GM23338 (cell line): Measurements from ENCODE around the gene WFDC10A.

Experiments used
- CREB1 ChIP-seq: fragments of 250-450 bp; sonication (Bioruptor Pico); IDR thresholded peaks from 2 replicates; pipeline ENCODE4 v1.5.0; 2020; ENCODE audit warnings: low read depth, mild to moderate bottlenecking, moderate library complexity
- EZH2 ChIP-seq: fragments of 200-600 bp; sonication (generic); IDR thresholded peaks from one replicate; pipeline ENCODE4 v1.8.0; 2017; ENCODE audit warnings: antibody characterized with exemption, mild to moderate bottlenecking, low read depth; ENCODE audit not compliant: unreplicated experiment
- EZH2phosphoT487 ChIP-seq: fragments of 200-600 bp; sonication (generic); IDR thresholded peaks from one replicate; pipeline ENCODE4 v1.8.1; 2018; ENCODE audit warnings: antibody characterized with exemption; ENCODE audit not compliant: unreplicated experiment
- JUNB ChIP-seq: IDR thresholded peaks from one replicate; pipeline ENCODE4 v1.6.1; 2016; ENCODE audit warnings: antibody characterized with exemption; ENCODE audit not compliant: unreplicated experiment
- NANOG ChIP-seq: IDR thresholded peaks from 2 replicates; pipeline ENCODE4 v1.6.1; 2016; ENCODE audit warnings: antibody characterized with exemption, borderline replicate concordance
- POLR2AphosphoS5 ChIP-seq: IDR thresholded peaks from 2 replicates; pipeline ENCODE4 v1.6.1; 2016; ENCODE audit warnings: antibody characterized with exemption, low read depth
- STAT1 ChIP-seq: IDR thresholded peaks from one replicate; pipeline ENCODE4 v1.6.1; 2016; ENCODE audit warnings: antibody characterized with exemption; ENCODE audit not compliant: unreplicated experiment
- ZNF114 ChIP-seq: fragments of 250-450 bp; sonication (Bioruptor Pico); IDR thresholded peaks from 2 replicates; pipeline ENCODE4 v1.5.0; 2020; ENCODE audit warnings: mild to moderate bottlenecking, moderate library complexity
- ZNF331 ChIP-seq: fragments of 250-450 bp; sonication (Bioruptor Pico); IDR thresholded peaks from 2 replicates; pipeline ENCODE4 v1.5.0; 2020; ENCODE audit warnings: low read depth, mild to moderate bottlenecking, moderate library complexity
- TF ChIP-seq, protein P1 (sequence below), 2 experiments: fragments of 200-600 bp in 1 of 2; sonication (generic) in 1 of 2; conservative IDR thresholded peaks; 2 replicates each; pipeline versions ENCODE4 v1.5.1 to v1.6.1; 2016 to 2017; ENCODE audit warnings: antibody characterized with exemption in 2 of 2, low read depth in 2 of 2, mild to moderate bottlenecking in 2 of 2, moderate library complexity in 1 of 2
- TF ChIP-seq, protein P2 (sequence below): IDR thresholded peaks from one replicate; pipeline ENCODE4 v1.6.1; 2018; ENCODE audit warnings: antibody characterized with exemption; ENCODE audit not compliant: unreplicated experiment
- TF ChIP-seq, protein P3 (sequence below): fragments of 250-450 bp; sonication (Bioruptor Pico); IDR thresholded peaks from 2 replicates; pipeline ENCODE4 v1.5.0; 2020; ENCODE audit warnings: mild to moderate bottlenecking, moderate library complexity
- TF ChIP-seq, protein P4 (sequence below): IDR thresholded peaks from 2 replicates; pipeline ENCODE4 v1.6.1; 2016; ENCODE audit warnings: antibody characterized with exemption

DNA sequence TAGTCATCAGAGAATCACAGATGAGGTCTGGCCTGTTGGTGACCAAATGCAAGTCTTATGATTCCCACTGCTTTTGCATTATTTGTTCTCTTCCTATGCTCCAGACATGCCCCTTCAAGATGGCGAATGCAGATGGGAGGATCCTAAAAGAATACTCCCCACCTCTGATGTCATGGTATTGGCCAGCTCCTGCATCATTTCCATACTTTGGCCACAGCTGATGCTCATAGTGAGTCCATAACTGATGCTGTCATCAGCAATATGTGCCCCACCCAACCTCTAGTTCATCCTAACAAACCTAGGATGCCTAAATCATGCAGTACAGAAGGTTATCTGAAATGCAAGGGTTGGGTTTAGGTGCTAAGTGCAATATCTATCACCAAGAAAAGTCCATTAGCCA lies 7.0 kb downstream of the WFDC10A start:
- TF ChIP-seq EZH2: no peak
- TF ChIP-seq, protein P1, sequence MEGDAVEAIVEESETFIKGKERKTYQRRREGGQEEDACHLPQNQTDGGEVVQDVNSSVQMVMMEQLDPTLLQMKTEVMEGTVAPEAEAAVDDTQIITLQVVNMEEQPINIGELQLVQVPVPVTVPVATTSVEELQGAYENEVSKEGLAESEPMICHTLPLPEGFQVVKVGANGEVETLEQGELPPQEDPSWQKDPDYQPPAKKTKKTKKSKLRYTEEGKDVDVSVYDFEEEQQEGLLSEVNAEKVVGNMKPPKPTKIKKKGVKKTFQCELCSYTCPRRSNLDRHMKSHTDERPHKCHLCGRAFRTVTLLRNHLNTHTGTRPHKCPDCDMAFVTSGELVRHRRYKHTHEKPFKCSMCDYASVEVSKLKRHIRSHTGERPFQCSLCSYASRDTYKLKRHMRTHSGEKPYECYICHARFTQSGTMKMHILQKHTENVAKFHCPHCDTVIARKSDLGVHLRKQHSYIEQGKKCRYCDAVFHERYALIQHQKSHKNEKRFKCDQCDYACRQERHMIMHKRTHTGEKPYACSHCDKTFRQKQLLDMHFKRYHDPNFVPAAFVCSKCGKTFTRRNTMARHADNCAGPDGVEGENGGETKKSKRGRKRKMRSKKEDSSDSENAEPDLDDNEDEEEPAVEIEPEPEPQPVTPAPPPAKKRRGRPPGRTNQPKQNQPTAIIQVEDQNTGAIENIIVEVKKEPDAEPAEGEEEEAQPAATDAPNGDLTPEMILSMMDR (conservative IDR thresholded peaks at IDR 0.05; ENCODE audit: low read depth in 2 of 2): no peak
- no peak for TF ChIP-seq POLR2AphosphoS5
- TF ChIP-seq, protein P2, sequence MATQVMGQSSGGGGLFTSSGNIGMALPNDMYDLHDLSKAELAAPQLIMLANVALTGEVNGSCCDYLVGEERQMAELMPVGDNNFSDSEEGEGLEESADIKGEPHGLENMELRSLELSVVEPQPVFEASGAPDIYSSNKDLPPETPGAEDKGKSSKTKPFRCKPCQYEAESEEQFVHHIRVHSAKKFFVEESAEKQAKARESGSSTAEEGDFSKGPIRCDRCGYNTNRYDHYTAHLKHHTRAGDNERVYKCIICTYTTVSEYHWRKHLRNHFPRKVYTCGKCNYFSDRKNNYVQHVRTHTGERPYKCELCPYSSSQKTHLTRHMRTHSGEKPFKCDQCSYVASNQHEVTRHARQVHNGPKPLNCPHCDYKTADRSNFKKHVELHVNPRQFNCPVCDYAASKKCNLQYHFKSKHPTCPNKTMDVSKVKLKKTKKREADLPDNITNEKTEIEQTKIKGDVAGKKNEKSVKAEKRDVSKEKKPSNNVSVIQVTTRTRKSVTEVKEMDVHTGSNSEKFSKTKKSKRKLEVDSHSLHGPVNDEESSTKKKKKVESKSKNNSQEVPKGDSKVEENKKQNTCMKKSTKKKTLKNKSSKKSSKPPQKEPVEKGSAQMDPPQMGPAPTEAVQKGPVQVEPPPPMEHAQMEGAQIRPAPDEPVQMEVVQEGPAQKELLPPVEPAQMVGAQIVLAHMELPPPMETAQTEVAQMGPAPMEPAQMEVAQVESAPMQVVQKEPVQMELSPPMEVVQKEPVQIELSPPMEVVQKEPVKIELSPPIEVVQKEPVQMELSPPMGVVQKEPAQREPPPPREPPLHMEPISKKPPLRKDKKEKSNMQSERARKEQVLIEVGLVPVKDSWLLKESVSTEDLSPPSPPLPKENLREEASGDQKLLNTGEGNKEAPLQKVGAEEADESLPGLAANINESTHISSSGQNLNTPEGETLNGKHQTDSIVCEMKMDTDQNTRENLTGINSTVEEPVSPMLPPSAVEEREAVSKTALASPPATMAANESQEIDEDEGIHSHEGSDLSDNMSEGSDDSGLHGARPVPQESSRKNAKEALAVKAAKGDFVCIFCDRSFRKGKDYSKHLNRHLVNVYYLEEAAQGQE: no peak
- TF ChIP-seq JUNB: no peak
- TF ChIP-seq CREB1 (CRISPR knock-in tag): no peak
- no peak for TF ChIP-seq STAT1
- no peak for TF ChIP-seq EZH2phosphoT487
- TF ChIP-seq, protein P3, sequence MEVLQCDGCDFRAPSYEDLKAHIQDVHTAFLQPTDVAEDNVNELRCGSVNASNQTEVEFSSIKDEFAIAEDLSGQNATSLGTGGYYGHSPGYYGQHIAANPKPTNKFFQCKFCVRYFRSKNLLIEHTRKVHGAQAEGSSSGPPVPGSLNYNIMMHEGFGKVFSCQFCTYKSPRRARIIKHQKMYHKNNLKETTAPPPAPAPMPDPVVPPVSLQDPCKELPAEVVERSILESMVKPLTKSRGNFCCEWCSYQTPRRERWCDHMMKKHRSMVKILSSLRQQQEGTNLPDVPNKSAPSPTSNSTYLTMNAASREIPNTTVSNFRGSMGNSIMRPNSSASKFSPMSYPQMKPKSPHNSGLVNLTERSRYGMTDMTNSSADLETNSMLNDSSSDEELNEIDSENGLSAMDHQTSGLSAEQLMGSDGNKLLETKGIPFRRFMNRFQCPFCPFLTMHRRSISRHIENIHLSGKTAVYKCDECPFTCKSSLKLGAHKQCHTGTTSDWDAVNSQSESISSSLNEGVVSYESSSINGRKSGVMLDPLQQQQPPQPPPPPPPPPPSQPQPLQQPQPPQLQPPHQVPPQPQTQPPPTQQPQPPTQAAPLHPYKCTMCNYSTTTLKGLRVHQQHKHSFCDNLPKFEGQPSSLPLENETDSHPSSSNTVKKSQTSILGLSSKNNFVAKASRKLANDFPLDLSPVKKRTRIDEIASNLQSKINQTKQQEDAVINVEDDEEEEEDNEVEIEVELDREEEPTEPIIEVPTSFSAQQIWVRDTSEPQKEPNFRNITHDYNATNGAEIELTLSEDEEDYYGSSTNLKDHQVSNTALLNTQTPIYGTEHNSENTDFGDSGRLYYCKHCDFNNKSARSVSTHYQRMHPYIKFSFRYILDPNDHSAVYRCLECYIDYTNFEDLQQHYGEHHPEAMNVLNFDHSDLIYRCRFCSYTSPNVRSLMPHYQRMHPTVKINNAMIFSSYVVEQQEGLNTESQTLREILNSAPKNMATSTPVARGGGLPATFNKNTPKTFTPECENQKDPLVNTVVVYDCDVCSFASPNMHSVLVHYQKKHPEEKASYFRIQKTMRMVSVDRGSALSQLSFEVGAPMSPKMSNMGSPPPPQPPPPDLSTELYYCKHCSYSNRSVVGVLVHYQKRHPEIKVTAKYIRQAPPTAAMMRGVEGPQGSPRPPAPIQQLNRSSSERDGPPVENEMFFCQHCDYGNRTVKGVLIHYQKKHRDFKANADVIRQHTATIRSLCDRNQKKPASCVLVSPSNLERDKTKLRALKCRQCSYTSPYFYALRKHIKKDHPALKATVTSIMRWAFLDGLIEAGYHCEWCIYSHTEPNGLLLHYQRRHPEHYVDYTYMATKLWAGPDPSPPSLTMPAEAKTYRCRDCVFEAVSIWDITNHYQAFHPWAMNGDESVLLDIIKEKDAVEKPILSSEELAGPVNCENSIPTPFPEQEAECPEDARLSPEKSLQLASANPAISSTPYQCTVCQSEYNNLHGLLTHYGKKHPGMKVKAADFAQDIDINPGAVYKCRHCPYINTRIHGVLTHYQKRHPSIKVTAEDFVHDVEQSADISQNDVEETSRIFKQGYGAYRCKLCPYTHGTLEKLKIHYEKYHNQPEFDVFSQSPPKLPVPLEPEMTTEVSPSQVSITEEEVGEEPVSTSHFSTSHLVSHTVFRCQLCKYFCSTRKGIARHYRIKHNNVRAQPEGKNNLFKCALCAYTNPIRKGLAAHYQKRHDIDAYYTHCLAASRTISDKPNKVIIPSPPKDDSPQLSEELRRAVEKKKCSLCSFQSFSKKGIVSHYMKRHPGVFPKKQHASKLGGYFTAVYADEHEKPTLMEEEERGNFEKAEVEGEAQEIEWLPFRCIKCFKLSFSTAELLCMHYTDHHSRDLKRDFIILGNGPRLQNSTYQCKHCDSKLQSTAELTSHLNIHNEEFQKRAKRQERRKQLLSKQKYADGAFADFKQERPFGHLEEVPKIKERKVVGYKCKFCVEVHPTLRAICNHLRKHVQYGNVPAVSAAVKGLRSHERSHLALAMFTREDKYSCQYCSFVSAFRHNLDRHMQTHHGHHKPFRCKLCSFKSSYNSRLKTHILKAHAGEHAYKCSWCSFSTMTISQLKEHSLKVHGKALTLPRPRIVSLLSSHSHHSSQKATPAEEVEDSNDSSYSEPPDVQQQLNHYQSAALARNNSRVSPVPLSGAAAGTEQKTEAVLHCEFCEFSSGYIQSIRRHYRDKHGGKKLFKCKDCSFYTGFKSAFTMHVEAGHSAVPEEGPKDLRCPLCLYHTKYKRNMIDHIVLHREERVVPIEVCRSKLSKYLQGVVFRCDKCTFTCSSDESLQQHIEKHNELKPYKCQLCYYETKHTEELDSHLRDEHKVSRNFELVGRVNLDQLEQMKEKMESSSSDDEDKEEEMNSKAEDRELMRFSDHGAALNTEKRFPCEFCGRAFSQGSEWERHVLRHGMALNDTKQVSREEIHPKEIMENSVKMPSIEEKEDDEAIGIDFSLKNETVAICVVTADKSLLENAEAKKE: no peak
- no peak for TF ChIP-seq ZNF331 (CRISPR knock-in tag)
- no peak for TF ChIP-seq ZNF114 (CRISPR knock-in tag)
- TF ChIP-seq, protein P4, sequence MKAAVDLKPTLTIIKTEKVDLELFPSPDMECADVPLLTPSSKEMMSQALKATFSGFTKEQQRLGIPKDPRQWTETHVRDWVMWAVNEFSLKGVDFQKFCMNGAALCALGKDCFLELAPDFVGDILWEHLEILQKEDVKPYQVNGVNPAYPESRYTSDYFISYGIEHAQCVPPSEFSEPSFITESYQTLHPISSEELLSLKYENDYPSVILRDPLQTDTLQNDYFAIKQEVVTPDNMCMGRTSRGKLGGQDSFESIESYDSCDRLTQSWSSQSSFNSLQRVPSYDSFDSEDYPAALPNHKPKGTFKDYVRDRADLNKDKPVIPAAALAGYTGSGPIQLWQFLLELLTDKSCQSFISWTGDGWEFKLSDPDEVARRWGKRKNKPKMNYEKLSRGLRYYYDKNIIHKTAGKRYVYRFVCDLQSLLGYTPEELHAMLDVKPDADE: no peak
- no peak for TF ChIP-seq NANOG
